AG09309 (cell line): ENCODE results near the gene DGKB.

Experiments used
- DNase-seq: peaks from one replicate; pipeline ENCODE4 v3.0.0-alpha.2; 2010; ENCODE audit warnings: low read depth
- H3K4me3 ChIP-seq: 2 replicates; pipeline ENCODE4 v1.5.1; 2011; ENCODE audit warnings: mild to moderate bottlenecking, low read depth, low read length, moderate library complexity; ENCODE audit not compliant: control insufficient read depth
- TF ChIP-seq, protein P1 (sequence below): IDR thresholded peaks from 2 replicates; pipeline ENCODE4 v1.5.1; 2011; ENCODE audit warnings: mild to moderate bottlenecking, low read depth, low read length, inconsistent platforms; ENCODE audit not compliant: insufficient read depth, control insufficient read depth; ENCODE audit errors: missing control alignments

DGKB gene

DNA sequence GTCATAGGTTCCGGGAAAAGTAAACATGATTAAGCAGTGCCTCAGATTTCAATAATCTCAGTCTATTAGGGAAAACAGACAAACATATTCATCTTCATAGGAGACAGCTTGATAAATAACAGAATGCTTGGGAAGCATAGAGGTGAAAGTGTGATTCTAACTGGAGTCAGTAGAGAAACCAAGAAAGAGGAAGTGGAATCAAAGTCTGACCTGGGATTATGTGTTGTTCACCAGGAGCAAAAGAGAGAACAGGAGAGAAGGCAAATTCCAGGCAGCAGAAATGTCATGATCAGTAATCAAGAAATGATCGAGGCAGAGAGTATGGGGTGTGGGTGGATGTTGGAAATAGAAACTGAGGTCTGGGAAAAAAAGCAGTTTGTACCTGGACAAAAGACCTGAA lies 43.7 kb downstream of the DGKB start:
- DNase-seq: no peak
- TF ChIP-seq, protein P1, sequence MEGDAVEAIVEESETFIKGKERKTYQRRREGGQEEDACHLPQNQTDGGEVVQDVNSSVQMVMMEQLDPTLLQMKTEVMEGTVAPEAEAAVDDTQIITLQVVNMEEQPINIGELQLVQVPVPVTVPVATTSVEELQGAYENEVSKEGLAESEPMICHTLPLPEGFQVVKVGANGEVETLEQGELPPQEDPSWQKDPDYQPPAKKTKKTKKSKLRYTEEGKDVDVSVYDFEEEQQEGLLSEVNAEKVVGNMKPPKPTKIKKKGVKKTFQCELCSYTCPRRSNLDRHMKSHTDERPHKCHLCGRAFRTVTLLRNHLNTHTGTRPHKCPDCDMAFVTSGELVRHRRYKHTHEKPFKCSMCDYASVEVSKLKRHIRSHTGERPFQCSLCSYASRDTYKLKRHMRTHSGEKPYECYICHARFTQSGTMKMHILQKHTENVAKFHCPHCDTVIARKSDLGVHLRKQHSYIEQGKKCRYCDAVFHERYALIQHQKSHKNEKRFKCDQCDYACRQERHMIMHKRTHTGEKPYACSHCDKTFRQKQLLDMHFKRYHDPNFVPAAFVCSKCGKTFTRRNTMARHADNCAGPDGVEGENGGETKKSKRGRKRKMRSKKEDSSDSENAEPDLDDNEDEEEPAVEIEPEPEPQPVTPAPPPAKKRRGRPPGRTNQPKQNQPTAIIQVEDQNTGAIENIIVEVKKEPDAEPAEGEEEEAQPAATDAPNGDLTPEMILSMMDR: no peak
- no peak overlapping the region for H3K4me3 ChIP-seq

DNA sequence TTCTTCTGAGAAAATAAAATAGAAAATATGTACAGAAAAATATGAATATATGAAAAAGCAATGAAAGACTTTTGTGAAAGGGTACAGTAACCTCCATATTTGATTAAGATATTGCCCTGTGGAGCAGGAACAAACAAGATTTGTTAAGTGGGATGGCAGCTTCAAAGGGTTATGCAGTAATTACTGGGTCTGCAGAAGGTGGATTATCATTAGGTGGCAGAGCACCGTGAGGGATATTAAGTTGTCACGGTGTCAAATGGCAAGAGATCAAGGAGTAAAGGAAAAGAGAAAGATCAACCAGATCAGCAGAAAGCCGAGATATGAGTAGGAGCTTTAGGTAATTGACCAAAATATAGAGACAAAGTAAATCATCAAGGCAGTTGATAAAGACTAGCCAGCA lies 44.1 kb downstream of the DGKB start:
- DNase-seq: no peak
- TF ChIP-seq, protein P1: no peak
- no peak overlapping the region for H3K4me3 ChIP-seq

DNA sequence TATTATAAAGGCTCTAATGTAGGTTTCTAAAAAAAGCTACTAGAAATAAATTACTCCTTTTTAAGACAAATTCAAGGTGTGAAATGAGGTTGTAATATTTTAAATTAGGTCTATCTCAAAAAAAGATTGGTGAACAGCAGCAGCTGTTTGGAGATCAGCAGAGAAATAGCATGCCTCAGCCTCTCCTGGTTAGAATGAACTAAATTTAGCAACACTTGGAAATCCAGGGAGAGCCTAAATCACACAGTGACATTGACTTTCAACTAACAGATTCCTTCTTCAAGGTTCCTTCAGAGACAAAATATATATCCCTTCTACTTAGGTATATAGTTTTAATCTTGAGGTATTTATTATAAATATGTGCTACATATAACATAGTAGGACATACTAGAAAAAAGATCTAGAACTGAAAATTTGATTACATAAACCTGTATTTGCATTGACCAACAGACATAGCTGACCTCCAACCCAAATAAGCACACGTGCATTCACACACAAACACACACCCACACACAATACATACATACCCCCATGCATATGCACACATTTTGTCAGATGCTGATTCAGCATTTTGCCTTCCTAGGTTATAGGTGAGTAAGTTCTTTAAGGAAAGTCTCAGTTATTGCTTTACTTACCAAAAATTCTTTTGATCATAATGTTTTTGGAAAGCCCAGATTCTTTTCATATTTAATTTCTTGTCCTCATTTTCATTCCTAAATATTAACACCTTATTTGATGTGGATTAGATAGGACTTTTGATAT lies 47.3 kb downstream of the DGKB start:
- TF ChIP-seq, protein P1: no peak
- H3K4me3 ChIP-seq: no peak overlapping the region
- DNase-seq: no peak

DNA sequence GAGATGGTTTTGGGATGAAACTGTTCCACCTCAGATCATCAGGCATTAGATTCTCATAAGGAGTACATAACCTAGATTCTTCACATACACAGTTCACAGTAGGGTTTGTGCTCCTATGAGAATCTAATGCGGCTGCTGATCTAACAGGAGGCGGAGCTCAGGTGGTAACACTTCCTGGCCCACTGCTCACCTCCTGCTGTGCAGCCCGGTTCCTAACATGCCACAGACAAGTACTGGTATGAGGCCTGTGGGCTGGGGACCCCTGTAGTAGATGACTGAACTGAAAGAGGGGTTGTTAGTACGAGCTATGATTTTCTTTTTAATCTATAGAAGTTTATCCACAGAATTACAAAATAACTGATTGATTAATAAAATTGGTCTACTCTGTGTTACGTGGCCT lies 48.1 kb downstream of the DGKB start:
- H3K4me3 ChIP-seq: no peak overlapping the region
- DNase-seq: no peak
- TF ChIP-seq, protein P1: no peak

DNA sequence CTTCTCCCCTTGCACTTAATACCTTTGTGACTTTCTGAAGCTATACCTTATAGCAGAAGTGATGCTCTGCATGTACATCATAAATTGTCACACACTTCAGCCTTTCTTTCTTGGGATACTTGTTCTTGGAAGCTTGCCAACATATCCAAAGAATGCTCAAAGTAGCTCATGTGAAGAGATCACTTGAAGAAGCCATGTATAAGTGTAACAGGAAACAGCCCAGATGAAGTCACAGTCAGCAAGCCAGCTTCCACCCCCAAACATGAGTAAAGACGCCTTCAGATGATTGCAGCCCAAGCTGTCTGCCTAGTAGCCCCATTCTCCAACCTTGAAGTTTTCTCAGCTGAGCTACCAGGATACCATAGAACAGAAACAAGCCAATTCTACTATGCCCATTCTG lies 50.9 kb downstream of the DGKB start:
- TF ChIP-seq, protein P1: no peak
- no peak for DNase-seq
- no peak overlapping the region for H3K4me3 ChIP-seq

DNA sequence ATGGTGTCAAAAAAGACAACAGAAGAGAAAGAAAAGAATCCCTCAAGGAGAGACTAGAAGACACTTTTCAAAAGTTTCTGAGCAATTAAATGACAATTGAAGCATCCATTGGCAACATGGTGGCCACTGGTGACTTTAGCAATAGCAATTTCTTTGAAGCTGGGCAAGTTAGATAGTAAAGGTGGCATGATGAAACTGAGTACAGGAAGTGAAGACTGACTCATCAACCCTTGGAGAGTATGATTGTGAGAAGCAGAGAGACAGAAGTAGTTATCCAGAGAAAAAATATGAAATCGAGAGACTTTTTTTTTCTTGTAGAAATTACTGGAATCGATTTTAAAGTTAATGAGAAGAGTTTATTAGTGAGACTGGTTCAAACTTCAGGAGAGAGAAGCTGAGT lies 52.5 kb downstream of the DGKB start:
- TF ChIP-seq, protein P1: no peak
- no peak for DNase-seq
- H3K4me3 ChIP-seq: no peak overlapping the region
